Left forelimb (tissue), 1 donor: ENCODE results near the gene GLIS2.
"Not testable (repeated sequence)": the region's sequence is repeated elsewhere in the genome, so short reads cannot be mapped to it uniquely, and the experiment has no call there.

ENCODE experiments used
- DNase-seq: peaks from one replicate; pipeline ENCODE4 v3.0.0-alpha.2; 2018; ENCODE audit warnings: low spot score

GLIS2 gene

DNA sequence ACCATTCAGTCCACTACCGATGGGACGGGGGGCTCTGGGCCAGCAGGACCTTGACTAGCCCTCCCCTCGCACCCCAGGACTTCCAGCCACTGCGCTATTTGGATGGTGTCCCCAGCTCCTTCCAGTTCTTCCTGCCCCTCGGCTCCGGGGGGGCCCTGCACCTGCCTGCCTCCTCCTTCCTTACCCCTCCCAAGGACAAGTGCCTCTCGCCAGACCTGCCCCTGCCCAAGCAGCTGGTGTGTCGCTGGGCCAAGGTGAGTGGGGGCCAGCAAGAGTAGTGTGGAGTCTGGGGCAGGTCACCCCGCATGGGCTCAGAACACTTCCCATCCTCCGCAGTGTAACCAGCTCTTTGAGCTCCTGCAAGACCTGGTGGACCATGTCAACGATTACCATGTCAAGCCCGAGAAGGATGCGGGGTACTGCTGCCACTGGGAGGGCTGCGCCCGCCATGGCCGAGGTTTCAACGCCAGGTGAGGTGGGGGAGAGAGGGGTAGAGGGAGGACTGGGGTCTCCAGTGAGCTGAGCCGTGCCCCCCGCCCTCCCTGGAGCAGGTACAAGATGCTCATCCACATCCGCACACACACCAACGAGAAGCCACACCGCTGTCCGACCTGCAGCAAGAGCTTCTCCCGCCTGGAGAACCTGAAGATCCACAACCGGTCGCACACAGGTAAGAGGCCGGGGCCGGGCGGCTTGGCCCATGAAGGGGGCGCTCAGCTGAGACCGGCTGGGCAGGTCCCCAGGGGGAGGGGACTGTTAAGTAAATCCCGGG lies 19.0 kb downstream of the GLIS2 start:
- no peak for DNase-seq

DNA sequence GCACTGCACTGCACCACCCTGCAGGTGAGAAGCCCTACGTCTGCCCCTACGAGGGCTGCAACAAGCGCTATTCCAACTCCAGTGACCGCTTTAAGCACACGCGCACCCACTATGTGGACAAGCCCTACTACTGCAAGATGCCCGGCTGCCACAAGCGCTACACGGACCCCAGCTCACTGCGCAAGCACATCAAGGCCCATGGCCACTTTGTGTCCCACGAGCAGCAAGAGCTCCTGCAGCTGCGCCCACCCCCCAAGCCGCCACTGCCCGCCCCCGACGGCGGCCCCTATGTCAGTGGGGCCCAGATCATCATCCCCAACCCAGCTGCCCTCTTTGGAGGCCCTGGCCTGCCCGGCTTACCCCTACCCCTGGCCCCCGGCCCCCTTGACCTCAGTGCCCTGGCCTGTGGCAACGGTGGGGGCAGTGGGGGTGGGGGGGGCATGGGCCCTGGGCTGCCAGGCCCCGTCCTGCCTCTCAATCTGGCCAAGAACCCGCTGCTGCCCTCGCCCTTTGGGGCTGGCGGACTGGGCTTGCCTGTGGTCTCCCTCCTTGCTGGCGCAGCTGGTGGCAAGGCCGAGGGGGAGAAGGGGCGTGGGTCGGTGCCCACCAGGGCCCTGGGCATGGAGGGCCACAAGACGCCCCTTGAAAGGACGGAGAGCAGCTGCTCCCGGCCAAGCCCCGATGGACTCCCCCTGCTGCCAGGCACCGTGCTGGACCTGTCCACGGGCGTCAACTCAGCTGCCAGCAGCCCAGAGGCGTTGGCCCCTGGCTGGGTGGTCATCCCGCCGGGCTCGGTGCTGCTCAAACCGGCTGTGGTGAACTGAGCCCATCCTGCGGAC lies 21.1 kb downstream of the GLIS2 start:
- no peak for DNase-seq

DNA sequence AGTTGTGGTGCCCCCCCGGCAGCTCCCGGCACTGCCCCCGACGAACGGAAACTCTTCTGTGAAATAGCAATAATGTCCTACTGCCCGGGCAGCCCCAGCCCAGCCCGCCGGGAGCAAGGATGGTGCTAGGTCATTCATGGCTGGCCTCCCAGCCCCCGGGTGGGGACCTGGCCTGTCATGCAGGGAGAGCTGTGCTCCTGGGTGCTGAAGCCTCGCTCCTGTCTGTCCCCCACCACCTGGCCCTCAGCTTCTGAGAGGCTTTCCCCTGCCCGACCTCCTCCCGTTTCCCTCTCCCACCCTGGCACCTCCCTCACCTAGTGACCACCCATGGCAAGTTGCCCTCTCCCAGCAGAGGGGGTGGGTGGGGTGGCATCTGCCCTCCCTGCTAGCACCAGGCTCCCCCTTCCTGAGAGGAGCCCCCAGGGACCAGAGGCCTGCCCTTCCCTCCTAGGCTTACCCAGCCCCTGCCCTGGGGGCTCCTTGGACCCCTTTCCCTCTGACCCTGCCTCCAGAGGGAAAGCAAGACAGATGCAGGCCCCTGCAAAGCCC lies 21.7 kb downstream of the GLIS2 start:
- no peak for DNase-seq

DNA sequence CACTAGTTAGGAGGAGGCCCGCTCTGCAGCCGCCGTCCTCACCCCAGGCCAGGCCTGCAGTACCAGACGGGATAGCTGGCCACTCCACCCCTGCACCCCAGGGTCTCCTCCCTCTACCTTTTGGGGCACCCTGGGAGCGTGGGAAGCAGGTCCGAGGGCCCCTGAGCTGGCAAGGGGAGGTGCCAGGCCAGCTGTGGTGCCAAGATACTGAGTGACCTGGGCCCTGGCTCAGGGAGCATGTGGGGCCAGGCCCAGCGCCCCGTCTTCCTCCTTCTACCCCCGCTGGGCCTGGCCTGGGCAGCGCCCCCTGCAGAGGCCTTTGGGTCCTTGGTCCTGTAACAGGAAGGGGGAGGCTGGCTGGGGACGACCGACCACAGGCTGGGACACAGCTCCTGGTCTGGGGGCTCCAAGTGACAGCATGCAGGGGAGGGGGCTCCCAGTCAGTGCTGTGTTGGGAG lies 22.3 kb downstream of the GLIS2 start:
- no peak for DNase-seq

DNA sequence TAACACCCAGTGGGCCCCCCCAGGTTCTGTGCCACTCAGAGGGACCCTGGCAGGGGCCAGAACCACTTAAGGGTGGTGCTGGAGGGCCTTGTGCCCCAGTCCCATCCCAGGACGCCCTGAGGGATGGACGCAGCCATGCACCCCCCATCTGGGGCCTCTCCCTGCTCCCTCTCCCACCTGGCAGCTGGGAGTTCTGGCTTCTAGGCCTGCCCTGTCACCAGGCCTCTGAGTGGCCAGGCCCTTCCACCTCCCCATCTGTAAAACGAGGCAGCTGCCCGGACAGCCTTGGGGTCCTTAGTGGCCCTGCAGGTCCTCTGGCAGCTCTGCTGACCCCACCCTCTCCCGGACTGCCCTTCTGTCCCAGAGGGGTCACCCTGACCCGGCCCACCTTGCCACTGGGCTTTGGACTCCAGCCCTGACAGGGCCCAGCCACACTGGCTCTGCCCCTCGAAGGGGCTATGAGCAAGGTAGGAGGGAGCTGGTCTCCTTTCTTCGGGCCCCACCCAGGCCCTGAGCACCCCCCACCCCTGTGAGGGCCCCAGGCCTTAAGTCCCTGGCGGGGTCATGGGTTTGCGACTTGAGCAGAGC lies 22.9 kb downstream of the GLIS2 start:
- no peak for DNase-seq

DNA sequence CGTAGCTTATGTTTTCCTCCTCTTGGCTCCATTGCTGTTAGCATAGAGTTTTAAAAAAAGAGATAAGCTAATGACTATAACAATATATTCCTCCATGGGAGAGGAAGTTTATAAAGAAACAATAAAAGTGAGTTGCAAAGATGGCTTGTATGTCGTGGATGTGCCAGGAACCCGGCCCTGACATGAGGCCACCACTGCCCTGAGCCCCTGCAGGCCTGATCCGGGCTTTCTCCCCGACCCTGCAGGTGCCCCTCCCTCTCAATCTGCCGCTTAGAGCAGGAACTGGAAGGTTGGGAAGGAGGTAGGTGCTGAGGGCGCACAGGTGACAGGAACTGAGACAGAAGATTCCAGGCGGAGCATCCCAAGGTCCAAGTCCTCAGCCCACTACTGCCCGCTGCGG lies 23.6 kb downstream of the GLIS2 start:
- DNase-seq: no peak

DNA sequence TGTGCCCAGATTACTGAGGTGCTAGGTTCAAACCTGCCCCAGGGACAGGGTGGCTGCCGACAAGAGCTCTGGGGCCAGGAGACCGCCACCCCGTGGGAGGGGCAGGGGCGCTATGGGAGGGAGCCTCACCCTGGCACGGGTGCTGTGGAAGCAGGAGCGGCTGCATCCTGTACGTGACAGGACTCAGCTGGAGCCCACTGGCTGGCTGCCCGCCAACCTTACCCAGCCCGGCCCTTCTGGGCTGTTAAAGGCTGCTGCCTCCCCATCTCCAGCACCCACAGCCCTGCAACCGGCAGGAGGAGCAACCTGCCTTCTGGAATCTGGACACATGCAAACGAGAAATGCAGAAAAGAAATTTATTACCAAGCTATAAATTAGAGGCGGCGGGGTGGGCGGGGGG lies 24.0 kb downstream of the GLIS2 start:
- no peak for DNase-seq

DNA sequence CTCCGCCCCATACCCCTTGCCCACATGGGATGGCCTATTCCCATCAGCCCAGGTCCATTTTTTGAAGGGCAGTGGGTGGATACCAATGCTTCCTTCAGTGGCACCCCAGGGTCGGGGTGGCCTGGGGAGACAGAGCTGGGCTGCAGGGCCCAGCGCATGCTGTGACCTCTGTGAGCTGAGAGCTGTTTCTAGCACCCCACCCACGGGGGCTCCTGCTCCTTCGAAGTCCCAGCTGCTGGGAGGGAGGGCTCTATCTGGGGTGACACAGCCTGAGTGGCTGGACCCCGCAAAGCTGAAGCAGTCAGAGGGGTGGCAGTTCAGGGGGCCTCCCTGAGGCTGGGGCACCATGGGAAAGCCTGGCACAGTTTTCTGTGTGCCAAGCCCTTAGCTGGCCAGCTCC lies 24.6 kb downstream of the GLIS2 start:
- no peak for DNase-seq

DNA sequence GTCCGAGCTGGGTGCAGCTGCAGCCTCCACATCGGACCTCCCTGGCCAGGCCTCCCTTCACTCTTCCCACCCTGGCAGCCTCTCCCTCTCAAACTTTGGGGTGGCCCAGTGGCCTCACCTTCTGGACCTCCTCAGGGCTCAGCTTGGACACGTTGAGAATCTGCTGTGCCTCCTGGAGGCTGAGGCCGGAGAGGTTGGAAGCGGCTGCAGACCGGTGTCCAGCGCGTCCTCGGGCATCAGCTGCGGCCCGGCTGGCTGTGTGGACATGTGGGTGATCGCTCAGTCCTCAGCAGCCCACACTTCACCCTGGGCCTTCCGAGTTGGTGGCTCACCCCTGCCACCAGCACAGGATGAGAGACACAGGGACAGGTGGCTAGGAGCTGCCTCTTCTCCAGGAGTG lies 25.4 kb downstream of the GLIS2 start:
- no peak for DNase-seq

DNA sequence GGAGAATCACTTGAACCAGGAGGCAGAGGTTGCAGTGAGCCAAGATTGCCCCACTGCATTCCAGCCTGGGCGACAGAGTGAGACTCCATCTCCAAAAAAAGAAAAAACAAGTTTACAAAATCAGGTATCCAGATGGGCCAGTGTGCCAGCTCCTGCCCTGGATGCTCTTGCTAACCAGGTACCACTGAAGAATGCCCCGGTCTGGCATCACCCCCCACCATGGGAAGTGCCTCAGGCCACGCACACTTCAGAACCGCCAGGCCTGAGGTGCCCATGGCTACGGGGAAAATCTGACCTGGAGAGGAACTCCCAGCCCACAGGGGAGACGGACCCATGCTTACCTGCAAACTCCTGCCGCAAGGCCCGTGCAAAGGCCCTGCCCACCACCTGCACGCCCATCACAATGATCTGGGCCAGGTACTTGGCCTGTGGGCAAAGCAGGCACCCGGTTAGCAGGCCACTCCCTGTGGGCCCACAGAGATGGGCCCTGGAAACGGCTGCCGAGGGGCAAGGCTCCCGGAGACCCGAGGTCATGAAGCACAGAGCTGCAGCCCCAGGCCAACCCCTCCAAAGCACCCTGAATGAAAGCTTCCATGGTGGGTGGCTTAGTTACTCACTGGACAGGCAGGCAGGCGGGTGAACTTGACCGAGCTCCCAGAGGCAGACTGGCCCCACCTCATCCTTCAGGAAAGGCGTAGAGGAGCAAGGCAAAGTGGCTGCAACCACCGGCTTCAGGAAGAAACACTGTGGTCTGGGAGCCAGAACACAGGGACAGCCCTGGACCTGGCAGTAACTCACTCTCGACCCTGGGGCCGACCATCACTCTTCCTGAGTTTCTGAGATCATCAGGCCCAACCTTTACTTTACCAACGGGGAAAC lies 27.2 kb downstream of the GLIS2 start:
- no peak for DNase-seq

DNA sequence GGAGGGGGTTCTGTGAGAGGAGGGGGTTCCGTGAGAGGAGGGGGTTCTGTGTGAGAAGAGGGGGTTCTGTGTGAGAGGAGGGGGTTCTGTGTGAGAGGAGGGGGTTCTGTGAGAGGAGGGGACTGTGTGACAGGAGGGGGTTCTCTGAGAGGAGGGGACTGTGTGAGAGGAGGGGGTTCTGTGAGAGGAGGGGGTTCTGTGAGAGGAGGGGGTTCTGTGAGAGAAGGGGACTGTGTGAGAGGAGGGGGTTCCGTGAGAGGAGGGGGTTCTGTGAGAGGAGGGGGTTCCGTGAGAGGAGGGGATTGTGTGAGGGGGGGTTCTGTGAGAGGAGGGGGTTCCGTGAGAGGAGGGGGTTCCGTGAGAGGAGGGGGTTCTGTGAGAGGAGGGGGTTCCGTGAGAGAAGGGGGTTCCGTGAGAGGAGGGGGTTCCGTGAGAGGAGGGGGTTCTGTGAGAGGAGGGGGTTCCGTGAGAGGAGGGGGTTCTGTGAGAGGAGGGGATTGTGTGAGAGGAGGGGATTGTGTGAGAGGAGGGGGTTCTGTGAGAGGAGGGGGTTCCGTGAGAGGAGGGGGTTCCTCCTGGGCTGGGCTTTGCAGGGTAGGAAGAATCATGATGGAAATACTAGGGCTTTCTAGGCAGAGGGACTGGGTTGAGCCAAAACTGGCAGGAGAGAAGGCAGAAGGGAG lies 28.6 kb downstream of the GLIS2 start:
- not testable (repeated sequence) for DNase-seq

DNA sequence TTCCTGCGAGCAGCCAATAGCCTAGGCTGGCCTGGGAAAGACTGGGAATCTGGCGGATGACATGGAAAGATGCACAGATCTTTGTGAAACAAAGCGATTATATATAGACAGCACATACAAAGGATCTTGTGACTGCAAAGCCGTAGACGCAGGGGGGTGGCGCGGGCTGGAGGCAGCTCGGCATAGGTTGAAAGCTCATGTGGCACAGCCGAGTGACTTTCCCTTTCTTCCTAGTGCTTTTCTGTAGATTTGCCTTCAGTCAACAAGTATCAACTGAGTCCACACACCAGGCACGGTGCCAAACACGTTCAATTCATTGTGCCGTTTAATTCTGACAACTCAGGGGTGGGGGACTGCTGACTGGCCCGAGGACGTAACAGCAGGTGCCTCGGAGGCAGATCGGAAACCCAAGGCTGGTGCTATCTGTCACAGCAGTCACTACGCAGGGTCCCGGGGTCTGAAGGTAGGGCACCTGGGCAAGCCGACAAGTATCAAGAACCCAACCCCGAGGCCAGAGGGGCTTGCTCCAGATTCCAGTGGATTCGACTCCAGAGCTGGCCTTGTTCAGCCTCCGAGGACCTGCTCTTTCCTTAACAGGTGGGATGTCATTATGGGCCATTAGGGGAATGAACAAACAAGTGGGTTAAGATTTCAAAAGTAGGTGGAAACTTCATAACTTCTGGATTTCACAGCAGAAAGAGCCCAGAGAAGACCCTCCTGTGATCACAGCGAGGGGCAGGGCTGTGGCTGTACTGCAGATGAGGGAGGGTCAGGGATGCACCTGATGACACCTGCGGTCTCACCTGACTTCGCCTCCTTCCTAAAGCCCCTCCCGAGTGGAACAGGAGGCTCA lies 29.3 kb downstream of the GLIS2 start:
- no peak for DNase-seq

DNA sequence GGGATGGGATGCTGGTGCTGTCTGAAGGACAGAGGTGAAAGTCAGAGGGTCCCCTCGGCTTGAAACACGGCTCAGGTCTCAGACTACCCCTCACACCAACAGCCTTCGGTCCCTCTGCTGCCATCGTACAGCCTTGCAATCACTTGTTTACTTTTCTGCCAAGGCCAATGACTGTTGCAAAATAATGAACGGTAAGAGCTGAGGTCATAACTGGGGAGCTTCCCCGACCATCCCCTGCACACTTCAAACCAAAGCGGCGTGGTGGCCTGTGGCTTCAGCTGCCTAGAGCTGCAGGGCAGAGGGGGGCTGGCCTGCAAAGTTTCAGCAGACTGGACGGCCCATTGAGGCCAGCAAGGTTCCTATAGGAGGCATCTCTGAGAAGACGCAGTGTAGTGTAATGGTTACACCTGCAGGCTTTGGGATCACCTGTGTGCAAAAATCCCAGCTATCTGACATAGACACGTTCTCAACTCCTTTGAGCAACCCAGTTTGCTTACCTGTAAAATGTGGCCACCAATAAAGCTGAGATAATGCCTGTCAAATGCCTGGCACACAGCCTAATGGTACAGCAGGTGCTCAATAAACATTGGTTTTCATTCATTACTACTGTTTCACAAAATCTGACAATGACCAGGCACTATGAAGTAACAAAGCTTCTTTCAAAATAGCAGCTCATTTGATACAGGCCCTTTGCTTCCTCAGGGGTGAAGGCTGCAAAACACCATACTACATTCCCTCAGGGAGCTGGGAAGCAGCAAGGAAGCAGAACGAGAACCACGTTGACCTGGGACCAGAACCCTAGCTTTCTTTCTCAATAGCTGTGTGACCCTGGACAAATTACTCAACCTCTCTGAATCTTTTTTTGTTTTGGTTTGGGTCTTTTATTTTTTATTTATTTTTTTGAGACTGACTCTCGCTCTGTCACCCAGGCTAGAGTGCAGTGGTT lies 30.2 kb downstream of the GLIS2 start:
- DNase-seq: no peak

DNA sequence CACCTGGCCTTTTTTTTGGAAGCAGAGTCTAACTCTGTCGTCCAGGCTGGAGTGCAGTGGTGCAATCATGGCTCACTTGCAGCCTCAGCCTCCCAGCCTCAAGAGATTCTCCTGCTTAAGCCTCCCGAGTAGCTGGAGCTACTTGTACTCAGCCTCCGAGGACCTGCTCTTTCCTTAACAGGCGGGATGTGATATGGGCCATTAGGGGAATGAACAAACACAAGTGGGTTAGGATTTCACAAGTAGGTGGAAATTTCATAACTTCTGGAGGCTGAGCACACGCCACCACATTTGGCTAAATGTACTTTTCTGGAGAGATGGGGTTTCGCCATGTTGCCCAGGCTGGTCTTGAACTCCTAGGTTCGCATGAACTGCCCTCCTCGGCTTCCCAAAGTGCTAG lies 31.1 kb downstream of the GLIS2 start:
- no peak for DNase-seq

DNA sequence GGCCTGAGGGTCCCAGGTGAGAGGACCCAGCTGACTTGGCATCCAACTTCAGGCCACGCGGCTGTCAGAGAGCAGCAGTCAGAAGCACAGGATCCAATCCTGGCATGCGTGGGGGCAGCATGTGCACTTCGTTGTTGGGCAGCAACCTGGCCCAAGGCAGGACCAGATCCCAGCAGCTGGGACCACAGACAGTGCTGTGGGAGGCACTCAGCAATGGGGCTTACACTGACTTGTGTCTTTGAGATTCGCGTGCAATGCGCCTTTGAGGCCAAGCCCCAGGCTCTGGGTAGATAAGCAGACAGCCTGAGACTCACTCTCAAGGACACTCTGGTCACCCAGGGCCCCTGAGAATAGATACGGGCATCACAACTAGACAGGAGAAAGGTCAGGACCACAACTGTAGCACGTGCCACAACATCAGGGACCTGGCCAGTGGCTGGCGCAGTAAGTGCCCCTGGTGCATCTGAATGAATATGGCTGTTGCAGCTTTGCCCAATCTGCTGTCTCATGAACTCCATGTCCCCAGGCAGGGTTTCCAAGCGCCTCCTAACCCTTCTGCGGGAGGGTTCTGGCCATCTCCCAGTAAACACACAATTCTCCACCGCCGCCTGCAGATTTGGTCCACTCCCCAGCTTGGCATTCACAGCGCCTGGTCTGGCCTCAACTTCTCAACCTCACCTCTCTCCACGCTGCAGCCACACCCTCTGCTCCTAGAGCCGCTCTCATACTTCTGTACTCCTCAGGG lies 32.1 kb downstream of the GLIS2 start:
- no peak for DNase-seq

DNA sequence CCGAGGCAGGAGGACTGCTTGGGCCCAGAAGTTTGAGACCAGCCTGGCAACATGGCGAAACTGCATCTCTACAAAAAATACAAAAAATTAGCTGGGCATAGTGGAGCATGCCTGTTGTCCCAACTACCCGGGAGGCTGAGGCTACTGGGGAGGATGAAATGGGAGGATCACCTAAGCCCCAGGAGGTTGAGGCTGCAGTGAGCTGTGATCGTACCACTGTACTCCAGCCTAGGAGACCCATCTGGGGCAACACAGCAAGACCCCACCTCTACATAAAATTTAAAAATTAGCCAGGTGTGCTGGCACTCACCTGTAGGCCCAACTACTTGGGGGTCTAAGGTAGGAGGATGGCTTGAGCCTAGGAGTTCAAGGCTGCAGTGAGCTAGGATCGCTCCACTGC lies 33.5 kb downstream of the GLIS2 start:
- no peak for DNase-seq

DNA sequence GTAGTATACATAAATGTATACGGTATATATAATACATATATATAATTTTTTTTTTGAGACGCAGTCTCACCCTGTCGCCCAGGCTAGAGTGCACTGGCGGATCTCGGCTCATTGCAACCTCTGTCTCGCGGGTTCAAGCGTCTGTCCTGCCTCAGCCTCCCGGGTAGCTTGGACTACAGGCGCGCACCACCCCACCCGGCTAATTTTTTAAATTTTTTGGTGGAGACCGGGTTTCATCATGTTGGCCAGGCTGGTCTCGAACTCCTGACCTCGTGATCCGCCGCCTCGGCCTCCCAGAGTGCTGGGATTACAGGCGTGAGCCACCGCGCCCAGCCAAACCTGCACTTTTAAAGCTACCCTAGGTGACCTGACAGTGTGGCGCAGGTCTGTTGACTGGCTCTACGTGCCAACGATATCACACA lies 34.5 kb downstream of the GLIS2 start:
- no peak for DNase-seq
